Left forelimb (tissue), 1 donor: ENCODE measurements around the gene ANGPTL2.
A peak's percentile ranks its signal among the peaks of the same experiment; 100 is the strongest.

Source experiments
- DNase-seq: peaks from one replicate; pipeline ENCODE4 v3.0.0-alpha.2; 2018; ENCODE audit warnings: low spot score

The ANGPTL2 gene

GRCh38 chr9:127122176-127123063 lies at the start of gene ANGPTL2:
Gene ANGPTL2 (minus strand): TSS chr9:127122635. CDS start chr9:127108731, 13,904 bp downstream.
- DNase-seq: peak; percentile 95

- peak; percentile 2 for DNase-seq
Observed at GRCh38 chr9:127171348-127171747, 48.9 kb upstream of the ANGPTL2 start.

- DNase-seq: peak; percentile 34
Observed at GRCh38 chr9:127170652-127171051, 48.2 kb upstream of the ANGPTL2 start.

GRCh38 chr9:127170103-127170502 lies 47.7 kb upstream of the ANGPTL2 start:
- no peak for DNase-seq

- DNase-seq: no peak
Observed at GRCh38 chr9:127169575-127169883, 47.1 kb upstream of the ANGPTL2 start.

GRCh38 chr9:127168756-127169574 lies 46.5 kb upstream of the ANGPTL2 start:
- DNase-seq: peak; percentile 49

GRCh38 chr9:127167560-127168326 lies 45.3 kb upstream of the ANGPTL2 start:
- peak; percentile 41 for DNase-seq

- DNase-seq: no peak
Observed at GRCh38 chr9:127166651-127167524, 44.5 kb upstream of the ANGPTL2 start.

GRCh38 chr9:127166111-127166510 lies 43.7 kb upstream of the ANGPTL2 start:
- no peak for DNase-seq

- no peak for DNase-seq
Observed at GRCh38 chr9:127165116-127165515, 42.7 kb upstream of the ANGPTL2 start.

GRCh38 chr9:127163409-127163808 lies 41.0 kb upstream of the ANGPTL2 start:
- DNase-seq: no peak

- no peak for DNase-seq
Observed at GRCh38 chr9:127162864-127163365, 40.5 kb upstream of the ANGPTL2 start.

GRCh38 chr9:127162046-127162863 lies 39.8 kb upstream of the ANGPTL2 start:
- DNase-seq: no peak

GRCh38 chr9:127161081-127161624 lies 38.7 kb upstream of the ANGPTL2 start:
- peak; percentile 62 for DNase-seq

GRCh38 chr9:127159949-127160610 lies 37.6 kb upstream of the ANGPTL2 start:
- no peak for DNase-seq

GRCh38 chr9:127159325-127159801 lies 36.9 kb upstream of the ANGPTL2 start:
- peak; percentile 59 for DNase-seq

- no peak for DNase-seq
Observed at GRCh38 chr9:127158786-127159324, 36.4 kb upstream of the ANGPTL2 start.

- DNase-seq: no peak
Observed at GRCh38 chr9:127155314-127155960, 33.0 kb upstream of the ANGPTL2 start.
